VCaP (cell line): Measurements from ENCODE around the gene ODAD3.
"Not testable (repeated sequence)": the region's sequence is repeated elsewhere in the genome, so short reads cannot be mapped to it uniquely, and the experiment has no call there.

Source experiments
- H3K27ac ChIP-seq: fragments of 450-650 bp; 2 replicates; pipeline ENCODE4 v1.5.1; 2017
- TF ChIP-seq, protein P1 (sequence below): fragments of 450-650 bp; conservative IDR thresholded peaks from 2 replicates; pipeline ENCODE4 v1.5.1; 2017; ENCODE audit warnings: mild to moderate bottlenecking, moderate library complexity

Gene ODAD3

DNA sequence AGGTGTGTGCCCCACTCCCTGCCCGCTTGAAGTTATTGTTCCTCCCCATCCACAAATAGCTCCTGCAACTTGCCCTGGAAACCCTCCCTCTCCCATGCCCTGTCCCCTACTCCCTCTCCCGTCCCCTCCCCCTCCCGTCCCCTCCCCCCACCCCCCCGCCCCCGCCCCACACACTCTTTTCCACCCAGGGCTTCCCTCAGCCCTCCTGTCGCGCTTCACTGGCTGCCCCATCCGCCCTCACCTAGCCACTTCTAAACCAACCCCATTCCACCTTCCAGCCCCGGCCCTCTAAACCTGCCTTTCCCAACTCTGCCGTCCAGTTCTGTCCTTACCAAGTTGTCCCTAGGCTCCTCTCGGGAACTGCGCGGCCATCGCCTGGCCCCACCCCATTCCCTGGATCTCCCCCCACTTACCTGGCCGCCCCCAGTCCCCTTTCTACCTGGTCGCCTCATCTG, 16.8 kb downstream of the ODAD3 start:
- H3K27ac ChIP-seq: peak overlapping the region; percentile 79

DNA sequence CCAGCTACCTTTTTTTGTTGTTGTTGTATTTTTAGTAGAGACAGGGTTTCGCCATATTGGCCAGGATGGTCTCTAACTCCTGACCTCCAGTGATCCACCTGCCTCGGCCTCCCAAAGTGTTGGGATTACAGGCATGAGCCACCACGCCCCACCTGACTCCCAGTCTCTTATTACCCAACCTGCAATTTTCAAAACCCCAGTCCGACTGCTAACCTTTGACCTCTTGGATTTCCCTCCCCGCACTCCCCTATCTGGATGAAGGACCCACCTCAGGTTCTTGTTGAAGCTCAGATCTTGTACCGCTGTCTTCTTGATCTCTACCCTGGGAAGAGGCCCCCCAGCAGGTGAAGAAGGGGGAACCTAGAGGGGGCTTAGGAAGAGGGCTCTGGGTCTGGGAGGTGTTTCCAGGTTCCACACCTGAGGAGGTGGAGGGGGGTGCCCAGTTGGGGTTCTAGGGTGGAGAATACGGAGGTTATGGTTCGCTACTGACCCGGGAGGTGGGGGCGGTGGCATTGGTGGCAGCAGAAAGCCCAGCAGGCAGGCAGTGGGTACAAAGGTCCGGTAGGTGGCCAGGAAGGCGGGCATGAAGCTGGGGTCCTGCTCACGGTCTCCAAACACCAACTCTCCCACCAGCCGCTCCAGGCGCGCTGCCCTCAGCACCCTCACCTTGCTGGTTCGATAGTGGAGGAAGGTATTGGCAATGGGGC, 18.4 kb downstream of the ODAD3 start:
- TF ChIP-seq, protein P1, sequence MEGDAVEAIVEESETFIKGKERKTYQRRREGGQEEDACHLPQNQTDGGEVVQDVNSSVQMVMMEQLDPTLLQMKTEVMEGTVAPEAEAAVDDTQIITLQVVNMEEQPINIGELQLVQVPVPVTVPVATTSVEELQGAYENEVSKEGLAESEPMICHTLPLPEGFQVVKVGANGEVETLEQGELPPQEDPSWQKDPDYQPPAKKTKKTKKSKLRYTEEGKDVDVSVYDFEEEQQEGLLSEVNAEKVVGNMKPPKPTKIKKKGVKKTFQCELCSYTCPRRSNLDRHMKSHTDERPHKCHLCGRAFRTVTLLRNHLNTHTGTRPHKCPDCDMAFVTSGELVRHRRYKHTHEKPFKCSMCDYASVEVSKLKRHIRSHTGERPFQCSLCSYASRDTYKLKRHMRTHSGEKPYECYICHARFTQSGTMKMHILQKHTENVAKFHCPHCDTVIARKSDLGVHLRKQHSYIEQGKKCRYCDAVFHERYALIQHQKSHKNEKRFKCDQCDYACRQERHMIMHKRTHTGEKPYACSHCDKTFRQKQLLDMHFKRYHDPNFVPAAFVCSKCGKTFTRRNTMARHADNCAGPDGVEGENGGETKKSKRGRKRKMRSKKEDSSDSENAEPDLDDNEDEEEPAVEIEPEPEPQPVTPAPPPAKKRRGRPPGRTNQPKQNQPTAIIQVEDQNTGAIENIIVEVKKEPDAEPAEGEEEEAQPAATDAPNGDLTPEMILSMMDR: no peak
- no peak overlapping the region for H3K27ac ChIP-seq

More for the DNA sequence above, 16.8 kb downstream of the ODAD3 start:
- TF ChIP-seq, protein P1: no peak

DNA sequence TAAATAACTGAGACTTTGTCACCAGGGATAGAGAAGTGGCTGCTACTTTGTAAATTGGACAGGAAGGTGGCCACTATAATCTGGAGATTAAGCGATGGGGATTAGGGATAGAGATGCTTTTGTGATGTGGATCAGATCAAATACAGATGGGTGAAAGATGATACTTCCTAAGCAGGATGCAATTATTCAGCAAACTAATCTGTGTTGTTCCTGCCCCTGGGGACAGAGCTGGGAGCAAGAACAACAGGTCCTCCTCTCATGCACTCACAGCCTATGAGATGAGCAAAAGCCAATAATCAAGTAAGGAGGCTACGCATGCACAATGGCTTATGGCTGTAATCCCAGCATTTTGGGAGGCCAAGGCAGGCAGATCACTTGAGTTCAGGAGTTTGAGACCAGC, 20.4 kb downstream of the ODAD3 start:
- no peak overlapping the region for H3K27ac ChIP-seq
- TF ChIP-seq, protein P1: no peak

DNA sequence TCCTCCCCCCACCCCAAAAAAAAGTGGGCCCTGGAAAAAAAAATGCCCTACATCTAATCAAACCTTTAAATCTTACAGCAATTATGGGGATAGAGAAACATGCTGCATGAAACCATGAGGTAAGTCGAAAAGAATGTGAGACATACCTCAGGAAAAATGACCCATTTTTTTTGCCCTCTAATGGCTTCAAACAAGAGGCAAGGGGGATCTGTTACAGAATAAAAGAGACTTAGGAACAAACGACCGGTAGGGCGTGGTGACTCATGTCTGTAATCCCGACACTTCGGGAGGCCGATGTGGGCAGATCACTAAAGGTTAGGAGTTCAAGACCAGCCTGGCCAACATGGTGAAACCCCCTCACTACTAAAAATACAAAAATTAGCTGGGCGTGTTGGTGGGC, 24.2 kb downstream of the ODAD3 start:
- TF ChIP-seq, protein P1: no peak
- H3K27ac ChIP-seq: no peak overlapping the region

DNA sequence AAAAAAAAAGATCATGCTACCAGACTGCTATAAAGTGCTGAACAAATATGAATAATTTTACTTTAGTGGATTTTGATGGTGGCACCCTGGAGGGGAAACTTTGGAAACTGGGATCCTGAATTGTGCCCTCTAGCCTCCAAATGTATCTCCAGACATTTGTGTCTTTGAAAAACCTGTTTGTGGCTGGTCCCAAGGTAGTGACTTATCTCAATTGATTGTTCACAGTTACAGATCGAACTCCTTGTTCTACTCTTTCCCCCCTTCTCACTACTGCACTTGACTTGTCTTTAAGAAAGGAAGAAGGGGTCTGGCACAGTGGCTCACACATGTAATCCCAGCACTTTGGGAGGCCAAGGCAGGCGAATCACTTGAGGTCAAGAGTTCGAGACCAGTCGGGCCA, 26.3 kb downstream of the ODAD3 start:
- TF ChIP-seq, protein P1: no peak
- no peak overlapping the region for H3K27ac ChIP-seq

DNA sequence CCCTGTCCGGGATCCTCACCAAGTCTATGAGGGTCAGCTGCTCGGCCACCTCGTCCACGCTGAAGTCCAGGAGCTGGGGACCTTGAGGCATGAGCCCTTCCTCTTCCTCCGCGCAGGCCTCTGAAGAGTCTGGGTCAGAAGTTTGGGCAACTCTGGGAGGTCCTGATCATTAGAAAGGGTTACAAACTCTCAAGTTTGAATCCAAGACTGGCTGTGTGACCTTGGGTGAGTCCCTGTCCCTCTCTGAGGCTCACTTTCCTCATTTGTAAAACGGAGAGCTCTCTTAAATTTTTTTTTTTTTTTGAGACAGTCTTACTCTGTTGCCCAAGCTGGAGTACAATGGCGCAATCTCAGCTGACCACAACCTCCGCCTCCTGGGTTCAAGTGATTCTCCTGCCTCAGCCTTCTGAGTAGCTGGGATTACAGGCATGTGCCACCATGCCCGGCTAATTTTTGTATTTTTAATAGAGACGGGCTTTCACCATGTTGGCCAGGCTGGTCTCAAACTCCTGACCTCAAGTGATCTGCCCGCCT, 28.2 kb downstream of the ODAD3 start:
- H3K27ac ChIP-seq: not testable (repeated sequence)

DNA sequence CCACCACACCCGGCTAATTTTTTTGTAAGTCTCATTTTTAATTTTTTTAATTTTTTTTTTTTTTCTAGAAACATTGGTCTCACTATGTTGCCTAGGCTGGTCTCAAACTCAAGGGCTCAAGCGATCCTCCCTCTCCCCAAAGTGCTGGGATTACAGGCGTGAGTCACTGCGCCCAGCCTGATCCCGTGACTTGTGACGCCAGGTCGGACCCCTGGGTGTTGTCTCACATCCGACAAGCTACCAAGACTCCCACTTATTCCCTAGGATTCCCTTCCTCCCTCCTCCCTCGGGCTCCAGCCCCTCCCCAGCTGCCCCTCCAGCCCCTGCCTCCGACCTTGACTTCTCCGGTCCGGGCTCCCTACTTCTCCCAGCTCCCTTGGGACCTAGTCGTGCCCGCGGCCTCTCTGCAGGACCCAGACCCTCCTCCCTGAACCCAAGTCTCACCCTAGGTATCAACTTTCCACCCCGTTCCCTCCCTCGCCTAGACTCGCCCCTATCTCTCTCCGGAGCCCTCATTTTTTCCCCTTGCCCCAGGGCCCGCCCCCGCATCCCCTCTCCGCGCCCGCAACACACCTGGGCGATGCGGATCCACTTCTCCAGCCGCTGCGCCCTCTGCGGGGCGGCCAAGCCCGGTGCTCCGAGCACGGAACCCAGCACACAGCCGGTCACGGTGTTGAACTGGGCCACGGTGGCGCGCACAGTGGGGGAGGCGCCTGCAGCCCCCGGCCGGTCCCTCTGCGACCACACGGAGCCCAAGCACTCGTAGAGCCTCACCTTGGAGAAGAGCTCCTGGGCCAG, 28.9 kb downstream of the ODAD3 start:
- H3K27ac ChIP-seq: no peak overlapping the region
- TF ChIP-seq, protein P1: no peak
